ENCODE data around the gene NR3C2.

DNA sequence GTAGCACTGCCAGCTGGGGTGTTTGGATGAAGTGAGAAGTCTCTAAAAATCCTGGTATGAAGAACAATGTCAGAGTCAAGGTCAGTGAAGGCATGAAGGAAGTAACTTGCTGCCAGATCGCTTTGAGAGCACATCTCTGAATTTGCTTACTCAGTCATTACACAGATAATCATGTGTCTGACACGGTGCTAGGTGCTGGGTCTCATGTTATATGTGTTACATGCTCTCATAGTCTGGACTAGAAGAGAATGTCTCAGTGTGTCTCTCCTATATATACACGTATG, 372.4 kb downstream of the NR3C2 start:
- TF ChIP-seq MYC (IDR thresholded peaks at IDR 0.05; ENCODE audit: insufficient read depth, insufficient read length, insufficient replicate concordance, low read length, severe bottlenecking) (no peak), ZNF274 (IDR thresholded peaks at IDR 0.05; ENCODE audit: insufficient read depth, insufficient read length) (no peak)
- TF ChIP-seq, protein P1, sequence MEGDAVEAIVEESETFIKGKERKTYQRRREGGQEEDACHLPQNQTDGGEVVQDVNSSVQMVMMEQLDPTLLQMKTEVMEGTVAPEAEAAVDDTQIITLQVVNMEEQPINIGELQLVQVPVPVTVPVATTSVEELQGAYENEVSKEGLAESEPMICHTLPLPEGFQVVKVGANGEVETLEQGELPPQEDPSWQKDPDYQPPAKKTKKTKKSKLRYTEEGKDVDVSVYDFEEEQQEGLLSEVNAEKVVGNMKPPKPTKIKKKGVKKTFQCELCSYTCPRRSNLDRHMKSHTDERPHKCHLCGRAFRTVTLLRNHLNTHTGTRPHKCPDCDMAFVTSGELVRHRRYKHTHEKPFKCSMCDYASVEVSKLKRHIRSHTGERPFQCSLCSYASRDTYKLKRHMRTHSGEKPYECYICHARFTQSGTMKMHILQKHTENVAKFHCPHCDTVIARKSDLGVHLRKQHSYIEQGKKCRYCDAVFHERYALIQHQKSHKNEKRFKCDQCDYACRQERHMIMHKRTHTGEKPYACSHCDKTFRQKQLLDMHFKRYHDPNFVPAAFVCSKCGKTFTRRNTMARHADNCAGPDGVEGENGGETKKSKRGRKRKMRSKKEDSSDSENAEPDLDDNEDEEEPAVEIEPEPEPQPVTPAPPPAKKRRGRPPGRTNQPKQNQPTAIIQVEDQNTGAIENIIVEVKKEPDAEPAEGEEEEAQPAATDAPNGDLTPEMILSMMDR (IDR thresholded peaks at IDR 0.05 in 2 of 3, conservative IDR thresholded peaks at IDR 0.05 in 1 of 3; ENCODE audit: control insufficient read depth in 2 of 3, extremely low read depth in 1 of 3, insufficient read depth in 1 of 3, low read depth in 3 of 3, low read length in 3 of 3): no peak
- TF ChIP-seq, protein P2, sequence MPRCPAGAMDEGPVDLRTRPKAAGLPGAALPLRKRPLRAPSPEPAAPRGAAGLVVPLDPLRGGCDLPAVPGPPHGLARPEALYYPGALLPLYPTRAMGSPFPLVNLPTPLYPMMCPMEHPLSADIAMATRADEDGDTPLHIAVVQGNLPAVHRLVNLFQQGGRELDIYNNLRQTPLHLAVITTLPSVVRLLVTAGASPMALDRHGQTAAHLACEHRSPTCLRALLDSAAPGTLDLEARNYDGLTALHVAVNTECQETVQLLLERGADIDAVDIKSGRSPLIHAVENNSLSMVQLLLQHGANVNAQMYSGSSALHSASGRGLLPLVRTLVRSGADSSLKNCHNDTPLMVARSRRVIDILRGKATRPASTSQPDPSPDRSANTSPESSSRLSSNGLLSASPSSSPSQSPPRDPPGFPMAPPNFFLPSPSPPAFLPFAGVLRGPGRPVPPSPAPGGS (IDR thresholded peaks at IDR 0.05; ENCODE audit: borderline replicate concordance, insufficient read depth, low read depth, low read length, poor library complexity, severe bottlenecking): no peak
